Nasal cavity respiratory epithelium epithelial cell of viscerocranial mucosa (primary cell): Measurements from ENCODE around the gene LRPAP1. TPM values are rescaled to one million over a fixed set of nuclear protein-coding genes. Genes with fewer than 3 reads are reported as not detected.

ENCODE experiments used
- total RNA-seq: library from RNA; depleted of rRNA; stranded (reverse); fragments of >200 nt; gene quantifications from 2 replicates; pipeline ENCODE4 v1.2.3, GENCODE V29; 2014

Gene LRPAP1, protein sequence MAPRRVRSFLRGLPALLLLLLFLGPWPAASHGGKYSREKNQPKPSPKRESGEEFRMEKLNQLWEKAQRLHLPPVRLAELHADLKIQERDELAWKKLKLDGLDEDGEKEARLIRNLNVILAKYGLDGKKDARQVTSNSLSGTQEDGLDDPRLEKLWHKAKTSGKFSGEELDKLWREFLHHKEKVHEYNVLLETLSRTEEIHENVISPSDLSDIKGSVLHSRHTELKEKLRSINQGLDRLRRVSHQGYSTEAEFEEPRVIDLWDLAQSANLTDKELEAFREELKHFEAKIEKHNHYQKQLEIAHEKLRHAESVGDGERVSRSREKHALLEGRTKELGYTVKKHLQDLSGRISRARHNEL
- 24.9 and 193 TPM in 2 replicates for total RNA-seq

DNA sequence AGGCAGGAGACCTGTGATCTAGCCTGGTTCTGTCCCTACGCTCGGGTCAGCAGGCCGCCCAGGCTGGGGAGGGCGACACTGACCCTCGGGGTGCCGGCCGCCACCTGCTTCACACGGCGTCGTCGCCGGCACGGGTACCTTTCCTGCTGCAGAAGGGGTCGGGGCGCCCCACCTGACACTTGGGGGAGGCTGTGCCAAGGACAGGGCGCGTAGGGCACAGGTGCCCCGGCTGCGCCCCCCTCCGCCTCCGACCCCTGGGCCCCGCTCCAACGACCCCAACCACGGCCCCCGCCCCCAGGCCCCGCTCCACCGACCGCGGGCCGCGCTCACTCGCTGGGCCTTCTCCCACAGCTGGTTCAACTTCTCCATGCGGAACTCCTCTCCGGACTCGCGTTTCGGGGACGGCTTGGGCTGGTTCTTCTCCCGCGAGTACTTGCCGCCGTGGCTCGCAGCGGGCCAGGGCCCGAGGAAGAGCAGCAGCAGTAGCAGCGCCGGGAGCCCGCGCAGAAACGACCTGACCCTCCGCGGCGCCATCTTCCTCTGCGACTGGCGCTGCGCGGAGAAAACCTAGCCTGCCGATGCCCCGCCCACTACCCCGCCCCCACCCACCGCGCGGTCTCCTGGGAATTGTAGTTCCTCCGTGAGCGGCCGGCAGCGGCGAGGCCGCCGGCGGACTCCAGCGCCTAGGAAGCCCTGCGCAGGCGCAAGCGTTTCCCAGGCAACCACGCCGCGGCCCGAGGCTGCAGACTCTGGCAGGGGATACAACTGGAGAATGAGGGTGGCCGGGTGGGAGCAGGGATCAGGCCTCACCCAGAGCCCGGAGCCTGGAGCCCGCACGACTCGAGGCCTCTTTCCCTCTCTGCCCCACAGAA lies at the start of gene LRPAP1:
LRPAP1 (minus strand) TSS at position 544 of the 872 bp plus-strand sequence; CDS start at position 534, 10 bp downstream.

DNA sequence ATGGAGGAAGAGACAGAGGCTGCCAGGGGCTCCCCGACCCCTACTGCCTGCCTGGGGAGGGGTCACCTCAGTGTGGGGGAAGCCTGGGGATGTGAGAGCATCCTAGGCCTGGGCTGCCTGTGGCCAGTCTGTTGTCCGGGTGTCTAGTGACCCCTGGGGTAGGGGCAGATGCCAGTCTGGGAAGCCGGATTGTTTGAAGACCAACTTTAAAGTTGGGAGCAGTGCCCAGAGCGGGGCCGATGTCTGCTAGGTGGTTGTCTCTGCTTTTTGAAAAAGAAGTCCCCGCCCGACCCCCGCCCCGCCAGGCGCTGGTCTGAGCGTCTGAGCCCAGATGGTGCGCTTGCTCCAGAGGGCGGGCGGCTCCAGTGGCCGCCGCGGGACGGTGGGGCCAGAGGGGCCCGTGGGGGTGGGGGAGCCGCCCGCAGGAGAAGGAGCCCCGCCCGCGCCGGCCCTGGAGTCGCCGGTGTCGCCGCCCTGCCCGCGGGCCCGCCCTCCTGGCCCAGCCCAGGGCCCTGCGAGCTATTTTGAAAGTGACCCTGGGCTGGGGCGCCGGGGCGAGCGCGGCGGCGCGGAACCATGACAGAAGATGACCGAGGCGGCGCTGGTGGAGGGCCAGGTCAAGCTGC lies 69.3 kb downstream of the LRPAP1 start, which contains the start of gene DOK7:
DOK7 (plus strand) TSS at position 517 of the 626 bp plus-strand sequence; CDS start at position 587, 70 bp downstream.

Other genes with a start within 250 kb of the LRPAP1 start
- gene RGS12, start 239.4 kb downstream of the LRPAP1 start, total RNA-seq, result 34.9 and 106 TPM in 2 replicates
- gene HGFAC, start 90.5 kb downstream of the LRPAP1 start, total RNA-seq, result 0.21 TPM in 1 of 2 replicates, not detected in the other
- gene DOK7, start 69.1 kb downstream of the LRPAP1 start, total RNA-seq, result 2.1 and 2.7 TPM in 2 replicates
- 0.34 and 0.93 TPM in 2 replicates for gene ADRA2C, start 234.0 kb upstream of the LRPAP1 start, total RNA-seq